ENCODE results near the gene ZDHHC1.

Gene ZDHHC1

DNA sequence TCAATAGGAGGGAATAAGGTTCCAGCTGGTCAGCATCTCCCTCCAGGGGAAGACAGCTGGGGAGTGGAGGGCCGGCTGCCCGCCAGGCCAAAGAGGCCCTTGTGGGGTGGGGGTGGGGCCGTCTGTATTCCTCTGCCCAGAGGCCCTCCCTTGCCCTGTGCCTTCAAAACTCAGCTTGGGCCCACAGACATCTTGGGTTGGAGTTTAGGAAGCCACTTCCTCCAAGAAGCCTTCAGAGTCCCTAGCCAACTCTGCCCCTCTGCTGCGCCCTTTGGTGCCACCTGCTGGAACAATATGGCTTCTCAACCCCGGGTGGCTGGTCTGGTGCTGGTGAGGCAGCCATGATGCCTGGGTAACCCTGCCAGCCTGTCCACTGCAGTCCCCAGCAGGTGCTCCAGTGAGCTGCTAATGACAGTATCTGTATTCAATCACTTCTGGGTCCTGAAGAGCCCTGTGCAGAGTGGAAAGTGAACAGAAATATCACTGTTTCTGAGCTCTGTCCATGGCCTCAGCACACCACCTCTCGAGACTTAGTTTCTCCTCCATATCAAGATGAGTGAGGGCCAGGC, 31.3 kb upstream of the ZDHHC1 start:
- peak; percentile 77 for DNase-seq

DNA sequence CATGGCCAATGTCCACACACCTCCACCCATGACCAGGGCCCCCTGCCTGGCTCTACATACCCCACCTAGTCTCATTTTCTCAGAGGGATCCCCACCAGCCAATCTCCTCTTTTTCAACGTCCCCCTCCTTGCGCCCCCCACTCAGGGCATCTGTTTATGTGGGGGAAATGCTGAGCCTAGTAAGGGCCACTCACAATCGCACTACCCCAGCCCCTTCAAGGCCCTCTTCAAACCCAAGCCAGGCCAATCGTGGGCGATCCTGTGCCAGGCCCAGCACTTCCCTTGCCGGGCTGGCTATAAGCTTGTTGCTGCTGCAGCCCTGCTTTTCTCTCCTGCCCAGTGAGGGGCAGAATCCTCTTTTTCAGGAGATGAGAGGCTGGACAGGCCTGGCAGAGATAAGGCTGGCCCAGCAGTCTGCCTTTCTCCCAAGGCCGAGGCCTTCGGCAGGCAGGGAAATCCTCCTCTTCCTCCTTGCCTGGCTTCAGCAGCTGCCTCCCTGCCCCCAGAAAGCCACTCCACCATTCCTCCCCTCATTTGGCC, 30.8 kb upstream of the ZDHHC1 start:
- DNase-seq, result no peak

DNA sequence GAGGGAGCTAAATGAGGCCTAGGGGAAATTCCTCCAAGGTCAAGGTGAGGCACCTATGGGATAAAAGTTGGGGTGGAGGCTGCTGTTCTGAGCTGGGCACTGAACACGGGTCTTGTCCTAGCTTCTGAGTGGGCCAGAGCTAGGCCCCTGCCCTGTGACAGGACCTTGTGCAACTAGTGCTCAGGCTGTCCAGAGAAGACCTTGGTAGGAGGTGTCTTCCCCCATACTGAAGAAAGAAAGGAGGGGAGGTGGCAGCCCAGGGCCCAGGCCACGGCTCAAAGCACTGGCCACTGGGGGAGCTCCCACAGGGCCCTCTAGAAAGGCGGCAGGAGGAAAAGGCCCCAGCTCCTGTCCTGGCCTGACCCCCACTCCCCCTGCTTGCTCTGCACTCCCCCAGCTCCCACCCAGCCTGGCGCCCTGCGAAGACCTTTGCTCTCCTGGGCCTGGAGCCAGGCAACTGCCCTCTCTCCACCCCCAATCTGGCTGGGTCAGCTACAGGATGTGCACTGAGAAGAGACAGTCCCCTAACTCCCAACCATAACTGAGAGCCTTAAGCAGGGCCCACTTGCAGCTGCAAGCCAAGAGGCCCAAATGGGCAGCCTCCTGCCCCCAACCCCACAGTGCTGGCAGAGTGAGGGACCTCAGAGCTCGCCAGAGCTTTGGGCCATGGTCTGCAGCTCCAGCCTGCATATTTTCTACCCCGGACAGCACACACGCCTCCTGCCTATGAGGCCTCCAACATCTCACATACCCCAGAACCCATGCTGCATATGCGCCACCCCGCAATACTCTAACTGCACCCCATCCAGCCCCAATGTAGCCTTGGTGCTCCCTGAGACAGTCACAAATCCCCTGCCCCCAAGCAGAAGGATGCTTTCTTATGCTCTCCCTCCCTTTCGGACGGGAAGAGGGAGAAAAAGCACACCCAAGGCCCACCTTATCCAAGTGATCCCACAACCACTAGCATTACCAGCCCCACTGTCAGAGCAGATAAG, 29.9 kb upstream of the ZDHHC1 start:
- no peak for DNase-seq

DNA sequence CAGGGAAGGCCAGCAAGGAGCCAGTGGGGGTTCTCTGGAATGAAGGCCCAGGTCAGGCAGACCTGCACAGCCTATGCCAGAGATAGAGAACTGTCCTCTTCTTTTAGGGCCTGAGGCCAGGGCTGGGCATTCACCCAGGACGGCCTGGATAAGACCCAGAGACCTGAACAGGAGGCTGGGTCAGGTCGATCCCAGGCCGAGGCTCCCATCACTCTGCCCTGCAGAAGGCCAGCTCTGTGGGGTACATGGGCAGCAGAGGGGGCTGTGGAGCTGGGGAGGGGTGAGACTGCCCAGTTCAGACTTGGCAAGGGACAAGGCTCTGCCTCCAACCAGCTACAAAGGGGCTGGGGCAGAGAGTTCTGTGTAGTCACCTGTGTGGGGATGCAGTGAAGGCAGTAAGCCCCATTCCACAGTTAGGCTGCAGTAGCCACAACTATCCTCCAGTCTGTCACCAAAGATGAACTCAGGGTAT, 29.2 kb upstream of the ZDHHC1 start:
- no peak for DNase-seq

DNA sequence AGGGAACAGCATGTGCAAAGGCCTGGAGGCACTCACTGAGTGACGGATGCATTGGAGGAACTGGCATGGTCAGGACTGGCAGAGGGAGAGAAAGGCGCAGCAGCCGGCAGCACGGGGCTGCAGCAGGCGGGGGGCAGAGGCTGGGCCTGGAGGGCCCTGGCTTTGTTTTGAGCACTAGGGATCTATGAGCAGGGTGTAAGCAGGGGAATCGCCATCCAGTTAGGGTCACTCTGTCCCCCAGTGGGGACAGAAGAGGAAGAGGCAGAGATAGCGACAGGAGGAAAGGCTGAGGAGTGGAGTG, 28.8 kb upstream of the ZDHHC1 start:
- DNase-seq, result no peak

DNA sequence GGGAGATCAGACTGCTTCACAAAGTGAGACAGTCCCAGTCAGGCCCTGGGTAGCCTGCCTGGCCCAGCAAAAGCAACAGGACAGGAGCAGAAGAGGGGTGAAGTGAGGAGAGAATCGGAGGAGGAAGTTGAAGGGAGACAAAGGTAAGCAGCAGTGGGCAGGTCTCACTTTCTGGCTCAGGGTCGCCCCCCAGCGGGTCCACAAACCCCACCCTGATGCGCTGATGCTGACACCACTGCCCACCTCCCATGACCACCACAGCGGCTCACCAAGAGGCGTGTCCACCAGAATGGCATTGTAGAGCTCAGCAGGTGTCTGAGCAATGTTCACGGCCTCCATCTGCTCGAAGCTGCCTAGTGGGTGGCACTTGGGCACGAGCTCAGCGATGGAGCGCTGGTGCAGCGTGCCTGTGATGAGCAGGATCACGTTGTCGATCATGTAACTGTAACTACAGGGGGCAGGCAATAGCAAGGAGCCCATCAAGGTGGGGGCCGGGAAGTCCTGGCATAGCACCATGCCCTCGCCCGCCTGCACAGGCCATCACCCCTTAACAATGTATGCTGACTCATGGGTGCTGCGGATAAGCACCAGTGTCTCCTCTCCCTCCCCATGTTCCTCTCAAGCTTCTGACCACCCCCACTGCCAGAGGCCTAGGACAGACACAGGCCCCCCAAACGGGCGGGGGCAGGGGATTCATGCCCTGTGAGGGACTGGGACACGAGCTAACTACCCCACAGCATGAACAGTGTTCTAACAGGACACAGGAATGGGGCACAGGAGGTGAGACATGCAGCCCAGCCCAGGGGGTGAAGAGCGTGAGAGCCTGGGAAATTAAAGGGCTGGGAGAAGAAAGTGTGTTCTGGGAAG, 28.2 kb upstream of the ZDHHC1 start:
- DNase-seq, result no peak

DNA sequence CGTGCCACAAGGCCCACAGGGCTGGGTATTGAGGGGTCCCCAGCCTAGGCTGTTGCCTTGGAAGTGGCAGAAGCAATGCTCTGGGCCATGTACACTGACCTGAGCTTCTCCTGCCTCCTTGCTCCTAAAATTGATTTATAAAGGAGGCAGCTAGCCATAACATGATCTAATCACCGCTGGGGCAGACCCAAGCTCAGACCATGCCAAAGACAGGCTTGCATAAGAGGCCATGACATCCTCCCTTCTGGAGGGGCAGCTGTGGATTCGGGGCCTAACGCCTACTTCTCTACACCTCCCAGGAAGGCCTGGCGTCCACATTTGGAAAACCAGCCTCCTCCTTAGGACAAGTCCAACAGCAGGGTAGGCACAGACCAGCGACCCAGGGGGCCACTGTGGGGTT, 27.0 kb upstream of the ZDHHC1 start:
- no peak for DNase-seq

DNA sequence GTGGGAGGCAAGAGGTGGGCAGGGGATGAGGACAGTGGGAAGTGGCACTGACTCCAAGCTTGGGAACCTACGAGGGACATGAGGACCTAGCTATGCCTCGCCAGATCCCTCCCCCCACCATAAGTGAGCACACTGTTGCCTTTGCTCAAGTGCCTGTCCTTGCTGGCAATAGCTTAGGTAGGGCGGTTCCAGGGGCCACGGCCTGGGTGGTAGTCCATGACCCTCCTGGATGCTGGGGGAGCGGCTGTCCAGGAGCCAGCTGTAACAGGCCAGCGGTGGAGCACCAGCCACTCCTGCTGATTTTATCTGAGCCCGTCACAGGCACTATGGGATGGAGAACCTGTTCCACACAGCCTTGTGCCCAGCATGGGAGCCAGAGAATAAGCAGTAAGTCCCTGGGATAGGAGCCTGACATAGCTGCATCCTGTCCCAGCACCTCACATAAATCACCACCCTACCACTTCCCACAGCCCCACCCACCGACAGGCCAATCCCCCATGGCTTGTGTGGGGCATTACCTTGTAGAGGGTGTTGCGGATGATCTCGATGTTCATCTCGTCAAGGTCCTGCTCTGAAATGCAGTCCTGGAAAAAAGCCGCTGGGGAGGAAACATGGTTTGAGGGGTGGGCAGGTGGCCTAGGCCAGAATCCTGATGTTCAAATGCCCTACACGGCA, 26.4 kb upstream of the ZDHHC1 start:
- DNase-seq, result no peak

DNA sequence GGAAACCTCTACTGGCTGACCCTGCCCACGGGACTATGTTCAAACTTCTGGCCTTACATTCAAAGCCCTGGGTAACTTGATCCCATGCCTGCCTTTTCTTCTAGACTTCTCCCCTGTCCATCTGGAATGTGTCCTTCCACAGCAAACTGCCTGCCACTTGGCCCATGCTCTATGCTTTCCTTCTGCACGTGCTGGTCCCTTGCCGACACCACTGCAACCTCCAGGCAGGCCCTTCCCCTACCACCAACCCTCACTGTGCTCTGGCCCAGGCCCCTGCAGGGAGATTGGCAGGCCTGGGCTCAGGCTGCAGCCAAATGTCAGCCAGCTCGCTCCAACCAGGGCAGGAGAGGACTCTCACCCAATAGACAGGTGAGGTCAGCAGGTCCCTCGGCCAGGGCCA, 25.6 kb upstream of the ZDHHC1 start:
- no peak for DNase-seq

DNA sequence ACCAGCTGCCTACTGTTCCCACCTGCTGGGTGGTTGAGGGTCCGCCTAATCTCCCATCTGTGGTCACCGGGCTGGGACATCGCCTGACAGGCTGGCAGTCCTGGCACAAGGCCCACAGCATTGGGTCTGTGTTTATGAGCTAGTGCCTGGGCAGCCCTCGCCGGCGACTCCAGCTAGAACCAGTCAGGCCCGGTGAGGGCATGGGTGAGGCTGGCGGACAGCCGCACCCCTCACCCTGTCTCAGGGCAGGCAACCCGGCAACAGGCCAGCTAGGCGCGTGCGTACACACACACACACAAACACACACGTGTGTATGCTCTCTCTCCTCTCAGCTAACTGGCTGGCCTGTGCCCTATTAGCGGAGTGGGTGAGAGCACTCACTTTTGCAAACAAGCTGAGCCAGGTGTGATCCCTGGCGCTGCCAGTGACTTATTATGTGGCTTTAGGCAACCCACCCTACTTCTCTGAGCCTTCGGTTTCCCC, 25.0 kb upstream of the ZDHHC1 start:
- DNase-seq, result no peak

DNA sequence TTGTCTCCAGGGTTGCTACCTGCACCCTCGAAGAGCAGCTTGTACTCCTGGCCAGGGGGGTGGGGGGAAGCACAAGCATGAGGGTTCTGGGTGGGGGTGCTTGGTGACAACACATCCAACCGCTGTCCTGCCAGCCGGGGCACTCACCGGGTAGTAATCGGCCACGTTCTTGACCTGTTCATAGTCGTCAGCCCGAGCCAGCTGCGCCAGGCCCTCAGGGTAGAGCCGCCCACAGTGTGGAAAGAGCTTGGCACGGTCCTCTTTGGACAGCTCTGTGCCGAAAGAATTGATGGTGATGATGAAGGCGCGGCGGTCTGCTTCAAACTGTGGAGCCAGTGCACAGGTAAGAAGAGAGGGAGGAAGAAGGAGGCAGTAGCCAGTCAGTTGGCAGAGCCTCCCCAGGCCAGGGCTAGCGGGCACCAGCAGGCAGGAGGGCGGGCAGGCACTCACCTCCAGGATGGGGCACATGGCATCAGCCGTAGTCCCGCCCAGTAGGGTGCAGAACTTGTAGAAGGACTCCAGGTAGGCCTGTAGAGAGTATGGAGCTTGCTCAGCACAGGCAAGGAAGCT, 22.6 kb upstream of the ZDHHC1 start:
- DNase-seq, result no peak

DNA sequence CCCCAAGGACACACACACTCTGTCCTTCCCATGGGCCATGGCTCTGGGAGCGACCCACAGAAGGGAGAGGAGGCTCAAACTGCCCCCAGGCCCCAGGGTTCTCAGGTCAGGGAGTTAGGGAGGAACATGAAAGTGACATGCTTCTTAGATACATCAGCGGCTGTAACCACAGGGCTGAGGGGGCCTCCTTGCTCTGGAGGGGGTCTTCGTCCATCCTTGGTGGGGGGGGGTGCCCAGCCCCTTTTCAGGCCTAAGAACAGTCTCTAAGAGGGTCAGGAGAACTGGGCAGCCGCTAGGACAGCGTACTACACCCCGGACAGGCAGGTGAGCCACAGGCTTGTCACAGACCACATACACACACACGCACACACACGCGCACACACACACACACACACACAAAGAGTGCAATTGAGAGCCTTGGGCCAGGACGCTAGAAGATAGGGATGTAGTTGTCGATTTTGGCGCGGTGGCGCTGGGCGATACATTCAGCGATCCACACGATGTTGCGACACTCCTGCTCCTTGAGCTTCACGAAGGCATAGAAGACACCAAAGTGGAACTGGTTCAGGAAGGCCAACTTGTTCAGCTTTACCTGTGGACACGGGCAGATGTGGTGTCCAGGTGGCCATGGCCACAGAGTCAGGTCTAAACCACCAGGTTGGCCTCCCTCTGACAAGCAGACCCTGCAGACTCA, 22.0 kb upstream of the ZDHHC1 start:
- DNase-seq, result no peak

DNA sequence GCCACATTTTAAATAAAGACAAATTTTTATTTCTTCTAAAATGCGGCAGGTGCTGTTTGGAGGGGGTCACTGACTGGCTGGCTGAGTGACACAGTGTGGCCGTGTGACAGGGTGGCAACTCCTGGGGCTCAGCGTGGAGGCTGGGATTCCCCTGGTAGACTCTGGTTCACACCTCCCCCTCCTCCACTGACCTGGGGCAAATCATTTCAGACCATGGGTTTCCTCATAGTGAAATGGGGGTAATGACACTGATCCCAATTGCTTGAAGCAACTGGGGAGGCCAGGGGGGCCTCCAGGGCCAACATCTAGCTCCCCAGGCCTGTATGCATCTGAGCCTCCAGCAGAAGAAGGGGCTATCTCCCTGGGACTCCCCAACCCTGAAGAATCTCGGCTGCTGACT, 21.2 kb upstream of the ZDHHC1 start:
- DNase-seq, result no peak

DNA sequence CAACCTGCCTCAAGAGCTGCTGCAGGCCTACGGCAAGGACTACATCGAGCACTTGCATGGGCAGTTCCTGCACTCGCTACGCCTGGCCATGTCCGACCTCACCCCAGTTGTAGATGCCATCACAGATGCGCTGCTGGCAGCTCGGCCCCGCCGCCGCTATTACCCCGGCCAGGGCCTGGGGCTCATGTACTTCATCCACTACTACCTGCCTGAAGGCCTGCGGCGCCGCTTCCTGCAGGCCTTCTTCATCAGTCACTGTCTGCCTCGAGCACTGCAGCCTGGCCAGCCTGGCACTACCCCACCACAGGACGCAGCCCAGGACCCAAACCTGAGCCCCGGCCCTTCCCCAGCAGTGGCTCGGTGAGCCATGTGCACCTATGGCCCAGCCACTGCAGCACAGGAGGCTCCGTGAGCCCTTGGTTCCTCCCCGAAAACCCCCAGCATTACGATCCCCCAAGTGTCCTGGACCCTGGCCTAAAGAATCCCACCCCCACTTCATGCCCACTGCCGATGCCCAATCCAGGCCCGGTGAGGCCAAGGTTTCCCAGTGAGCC, 20.4 kb upstream of the ZDHHC1 start:
- no peak for DNase-seq

DNA sequence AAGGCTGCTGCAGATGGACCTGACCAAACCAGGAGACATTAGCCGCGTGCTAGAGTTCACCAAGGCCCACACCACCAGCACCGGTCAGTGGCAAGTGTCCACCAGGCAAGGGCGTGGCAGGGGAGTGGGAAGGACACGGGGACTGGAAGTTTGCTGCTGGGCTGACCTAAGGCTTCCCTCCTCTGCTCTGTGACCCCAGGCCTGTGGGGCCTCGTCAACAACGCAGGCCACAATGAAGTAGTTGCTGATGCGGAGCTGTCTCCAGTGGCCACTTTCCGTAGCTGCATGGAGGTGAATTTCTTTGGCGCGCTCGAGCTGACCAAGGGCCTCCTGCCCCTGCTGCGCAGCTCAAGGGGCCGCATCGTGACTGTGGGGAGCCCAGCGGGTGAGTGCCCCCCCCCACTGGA, 19.5 kb upstream of the ZDHHC1 start:
- DNase-seq, result no peak

DNA sequence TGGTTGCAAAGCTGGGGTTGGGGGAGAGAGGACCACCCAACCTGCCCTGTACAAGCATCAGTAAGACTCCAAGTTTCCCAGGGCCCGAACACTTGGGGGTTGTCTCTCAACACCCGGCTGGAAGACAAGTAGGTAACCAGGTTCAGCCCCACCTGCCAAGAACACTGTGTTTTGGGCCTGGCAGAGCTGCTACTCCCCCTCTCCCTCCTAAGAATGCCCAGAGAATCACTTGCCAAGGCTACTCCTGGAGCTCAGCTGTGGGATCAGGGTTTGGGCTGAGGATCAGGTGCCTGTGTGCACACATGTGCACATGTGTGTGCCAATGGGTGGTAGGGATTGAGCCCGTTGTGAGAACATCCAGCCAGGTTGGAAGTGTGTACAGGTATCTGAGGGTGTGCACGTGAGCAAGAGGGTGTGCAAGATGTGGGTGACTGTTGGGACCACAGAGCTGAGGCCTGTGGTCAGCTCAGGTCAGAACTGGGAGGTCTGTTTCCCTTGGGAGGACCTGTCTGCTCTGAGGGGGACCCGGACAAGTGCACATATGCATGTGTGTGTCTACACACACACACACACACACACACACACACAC, 16.9 kb upstream of the ZDHHC1 start:
- DNase-seq, result no peak

DNA sequence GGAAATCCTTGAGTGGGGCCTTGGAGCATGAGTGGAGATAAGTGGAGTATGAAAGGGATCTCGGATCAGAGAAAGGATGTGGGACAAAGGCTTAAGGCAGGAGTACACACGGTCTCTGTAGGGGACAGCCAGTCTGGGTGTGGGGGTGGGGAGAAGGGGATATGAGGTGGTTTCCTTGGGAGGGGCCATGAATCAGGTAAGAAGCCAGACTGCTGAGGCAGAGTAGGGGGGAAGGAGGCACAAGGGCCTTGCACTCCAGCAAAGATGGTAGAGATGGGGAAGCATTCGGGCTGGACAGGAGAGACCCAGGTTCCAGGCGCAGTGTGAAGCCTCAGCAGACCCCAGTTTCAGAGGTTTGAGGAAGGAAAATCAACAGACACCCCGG, 16.2 kb upstream of the ZDHHC1 start:
- no peak for DNase-seq

DNA sequence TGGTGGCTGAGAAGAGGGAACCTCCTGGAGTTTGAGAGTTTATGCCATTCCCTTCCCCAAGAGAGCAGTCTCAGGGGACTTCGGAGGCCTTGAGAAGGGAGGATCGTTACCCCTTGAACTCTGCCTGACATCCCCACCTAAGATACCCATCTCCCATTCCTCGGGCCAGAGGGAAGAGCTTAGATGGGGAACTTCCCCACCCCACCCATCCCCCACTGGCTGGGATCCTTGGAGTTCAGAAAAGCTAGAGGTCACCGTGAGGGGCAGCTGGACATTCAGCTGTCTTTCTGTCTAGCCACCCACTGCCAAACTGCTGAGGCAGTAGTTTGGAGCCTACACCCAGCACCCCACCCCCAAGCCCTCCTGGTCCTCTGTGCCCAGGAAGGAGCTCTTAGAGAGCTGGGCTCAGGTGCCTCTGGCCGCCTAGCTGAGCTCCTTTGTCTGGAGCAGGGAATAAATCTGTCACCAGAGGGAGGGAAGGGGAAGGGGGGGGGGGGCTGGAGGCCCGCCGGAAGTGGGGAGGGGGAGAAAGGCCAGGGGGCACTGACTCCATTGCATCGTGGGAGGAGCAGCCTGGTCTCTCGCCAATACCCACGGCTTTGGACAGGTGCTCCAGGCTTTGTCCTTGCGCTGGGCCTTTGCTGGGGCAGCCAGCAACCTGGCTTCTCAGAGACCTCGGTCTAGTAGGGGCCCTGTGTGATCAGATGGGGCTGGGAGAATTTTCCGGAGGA, 15.7 kb upstream of the ZDHHC1 start:
- no peak for DNase-seq

DNA sequence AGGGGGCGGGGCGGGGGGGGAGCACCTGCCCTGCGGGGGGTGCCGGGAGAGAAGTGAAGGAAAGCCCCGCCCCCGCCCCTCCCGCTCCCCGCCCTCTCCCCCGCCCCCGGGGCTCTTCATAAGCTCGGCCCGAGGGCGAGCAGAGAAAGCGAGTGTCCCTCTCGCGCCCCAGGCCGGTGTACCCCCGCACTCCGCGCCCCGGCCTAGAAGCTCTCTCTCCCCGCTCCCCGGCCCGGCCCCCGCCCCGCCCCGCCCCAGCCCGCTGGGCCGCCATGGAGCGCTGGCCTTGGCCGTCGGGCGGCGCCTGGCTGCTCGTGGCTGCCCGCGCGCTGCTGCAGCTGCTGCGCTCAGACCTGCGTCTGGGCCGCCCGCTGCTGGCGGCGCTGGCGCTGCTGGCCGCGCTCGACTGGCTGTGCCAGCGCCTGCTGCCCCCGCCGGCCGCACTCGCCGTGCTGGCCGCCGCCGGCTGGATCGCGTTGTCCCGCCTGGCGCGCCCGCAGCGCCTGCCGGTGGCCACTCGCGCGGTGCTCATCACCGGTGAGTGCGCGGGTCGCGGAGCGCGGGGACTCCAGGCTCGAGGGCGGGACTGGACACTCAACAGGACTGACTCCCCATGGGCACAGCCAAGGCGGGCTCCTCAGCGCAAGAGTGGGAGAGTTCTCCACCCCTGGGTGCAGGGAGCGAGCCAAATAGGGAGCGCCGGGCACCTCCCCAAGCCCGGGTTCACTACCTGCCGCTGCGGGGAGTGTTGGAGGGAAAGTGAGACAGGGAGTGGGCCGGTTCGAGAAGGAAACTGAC, 14.9 kb upstream of the ZDHHC1 start, which contains the start of gene HSD11B2:
HSD11B2 (plus strand) TSS at position 145 of the 798 bp plus-strand sequence; CDS start at position 273, 128 bp downstream.
- no peak for DNase-seq

Measured in stimulated activated CD4-positive, alpha-beta T cell treated with anti-CD3 and anti-CD28 coated beads, Interleukin-1b, Interleukin-23, amount 100 ng/mL, for 48 hours (primary cell).